Keratinocyte (primary cell): ENCODE results near the gene COL13A1. TPM values are rescaled to one million over a fixed set of nuclear protein-coding genes. Genes with fewer than 3 reads are reported as not detected.

Source experiments
- DNase-seq: peaks from one replicate; pipeline ENCODE4 v3.0.0-alpha.2; 2011; ENCODE audit warnings: low read depth, missing footprints, low spot score
- FAIRE-seq: peaks from 2 replicates; lab custom pipeline; 2011; peaks lifted over from hg19 to GRCh38; lab: Jason Lieb, UNC
- H2AFZ ChIP-seq: 2 replicates; pipeline ENCODE4 v1.6.0; 2012; ENCODE audit warnings: low read length, control low read depth, inconsistent platforms; ENCODE audit not compliant: control insufficient read depth
- H3K27ac ChIP-seq: 2 replicates; pipeline ENCODE4 v1.5.1; 2011; ENCODE audit warnings: low read length; ENCODE audit not compliant: control insufficient read depth, insufficient read depth
- H3K27me3 ChIP-seq: 3 replicates; pipeline ENCODE4 v1.6.0; 2011; ENCODE audit warnings: low read length; ENCODE audit not compliant: control insufficient read depth, insufficient read depth; ENCODE audit errors: extremely low read depth
- H3K36me3 ChIP-seq, 2 experiments: 2 replicates in 1 of 2; 3 replicates in 1 of 2; pipeline ENCODE4 v1.5.1; 2011; ENCODE audit warnings: low read length in 2 of 2, mild to moderate bottlenecking in 1 of 2; ENCODE audit not compliant: control insufficient read depth in 2 of 2, insufficient read depth in 2 of 2; ENCODE audit errors: extremely low read depth in 1 of 2
- H3K4me1 ChIP-seq: 3 replicates; pipeline ENCODE4 v1.5.1; 2011; ENCODE audit warnings: low read length; ENCODE audit not compliant: control insufficient read depth, insufficient read depth; ENCODE audit errors: extremely low read depth
- H3K4me2 ChIP-seq: 3 replicates; pipeline ENCODE4 v1.6.0; 2011; ENCODE audit warnings: low read depth, low read length; ENCODE audit not compliant: control insufficient read depth, insufficient read depth; ENCODE audit errors: extremely low read depth
- H3K4me3 ChIP-seq, 3 experiments: fragments of 200-600 bp in 1 of 3; sonication (generic) in 1 of 3; 2 replicates in 2 of 3; 3 replicates in 1 of 3; pipeline ENCODE4 v1.5.1; 2011 to 2016; ENCODE audit warnings: low read length in 3 of 3, mild to moderate bottlenecking in 3 of 3, control low read depth in 2 of 3, inconsistent platforms in 1 of 3, low read depth in 1 of 3, mixed read lengths in 1 of 3, mixed run types in 1 of 3, moderate library complexity in 1 of 3; ENCODE audit not compliant: control insufficient read depth in 2 of 3, insufficient read depth in 2 of 3; ENCODE audit errors: extremely low read depth in 1 of 3
- H3K79me2 ChIP-seq: 2 replicates; pipeline ENCODE4 v1.6.0; 2012; ENCODE audit warnings: low read length; ENCODE audit not compliant: control insufficient read depth, insufficient read depth
- H3K9ac ChIP-seq: 3 replicates; pipeline ENCODE4 v1.6.0; 2011; ENCODE audit warnings: low read length; ENCODE audit not compliant: control insufficient read depth, insufficient read depth; ENCODE audit errors: extremely low read depth
- H3K9me1 ChIP-seq: 3 replicates; pipeline ENCODE4 v1.6.0; 2011; ENCODE audit warnings: low read length; ENCODE audit not compliant: control insufficient read depth, insufficient read depth; ENCODE audit errors: extremely low read depth
- H3K9me3 ChIP-seq: 2 replicates; pipeline ENCODE4 v1.5.1; 2012; ENCODE audit warnings: low read depth, low read length; ENCODE audit not compliant: control insufficient read depth
- H4K20me1 ChIP-seq: 3 replicates; pipeline ENCODE4 v1.6.0; 2011; ENCODE audit warnings: low read length; ENCODE audit not compliant: control insufficient read depth, insufficient read depth; ENCODE audit errors: extremely low read depth
- EZH2 ChIP-seq: IDR thresholded peaks from one replicate; pipeline ENCODE4 v1.6.1; 2012; ENCODE audit warnings: inconsistent platforms, mild to moderate bottlenecking, low read length, moderate library complexity
- dilution Hi-C: fragments of 300-500 bp; cut with MboI; formaldehyde crosslinking; loops from one replicate; pipeline ENCODE4 v1.7.0; 2020; ENCODE audit warnings: low sequenced_read_pairs; ENCODE audit not compliant: extremely low pct_ligation_motif_present
- polyA plus RNA-seq, 5 experiments: library from polyadenylated mRNA; depleted of rRNA in 3 of 5; stranded (reverse) in 3 of 5; stranded (forward) in 1 of 5; unstranded in 1 of 5; fragments of >200 nt; gene quantifications; 1 replicate in 1 of 5; 2 replicates in 3 of 5; 3 replicates in 1 of 5; pipeline versions ENCODE4 v1.2.1 to v1.2.3, GENCODE V29; 2011 to 2012; ENCODE audit warnings: missing spikeins in 2 of 5, low read depth in 1 of 5, low replicate concordance in 1 of 5
- TF ChIP-seq, protein P1 (sequence below), 3 experiments: IDR thresholded peaks in 1 of 3; conservative IDR thresholded peaks in 1 of 3; optimal IDR thresholded peaks in 1 of 3; 2 replicates in 2 of 3; 3 replicates in 1 of 3; pipeline versions ENCODE3 to v1.5.1; 2011; ENCODE audit warnings: low read length in 3 of 3, mild to moderate bottlenecking in 3 of 3, moderate library complexity in 2 of 3, control low read depth in 1 of 3, inconsistent platforms in 1 of 3; ENCODE audit not compliant: insufficient read depth in 2 of 3; ENCODE audit errors: extremely low read depth in 1 of 3

The COL13A1 gene
- polyA plus RNA-seq, 1 donor (not counting 4 experiments of a cell fraction or from before 2014, with no cell fraction given) = 1.5 TPM

DNA sequence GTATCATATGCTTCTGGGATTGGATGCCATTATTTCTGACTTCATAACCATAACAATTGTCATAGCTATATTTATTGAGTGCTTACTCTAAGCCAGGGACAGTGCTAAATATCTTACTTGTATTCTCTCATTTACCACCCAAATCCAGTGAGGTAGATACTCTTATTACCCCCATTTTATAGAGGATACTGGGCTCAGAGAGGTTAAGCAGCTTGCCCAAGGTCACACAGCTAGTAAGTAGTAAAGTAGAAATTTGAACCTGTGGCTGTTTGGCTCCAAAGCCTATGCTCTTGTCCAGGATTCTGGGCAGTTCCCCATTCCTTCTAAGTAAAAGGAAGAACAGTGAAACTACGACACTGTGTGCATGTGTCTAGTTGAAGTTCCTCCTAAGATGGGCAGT, 56.5 kb downstream of the COL13A1 start:
- Histone ChIP-seq H2AFZ (no peak overlapping the region), H3K9ac (no peak overlapping the region), H3K9me3 (no peaks in the 10 kb centered on the region), H3K4me3 (no peak overlapping the region), H3K27ac (no peak overlapping the region), H3K79me2 (no peaks in the 10 kb centered on the region), H3K27me3 (no peaks in the 10 kb centered on the region), H3K9me1 (no peaks in the 10 kb centered on the region), H4K20me1 (no peaks in the 10 kb centered on the region), H3K4me2 (no peak overlapping the region), H3K36me3 (no peaks in the 10 kb centered on the region), H3K4me1 (peaks cover 22% of the 10 kb centered on the region)
- no peak for FAIRE-seq
- dilution Hi-C loops = no loop called here
- no peak for DNase-seq
- TF ChIP-seq, protein P1, sequence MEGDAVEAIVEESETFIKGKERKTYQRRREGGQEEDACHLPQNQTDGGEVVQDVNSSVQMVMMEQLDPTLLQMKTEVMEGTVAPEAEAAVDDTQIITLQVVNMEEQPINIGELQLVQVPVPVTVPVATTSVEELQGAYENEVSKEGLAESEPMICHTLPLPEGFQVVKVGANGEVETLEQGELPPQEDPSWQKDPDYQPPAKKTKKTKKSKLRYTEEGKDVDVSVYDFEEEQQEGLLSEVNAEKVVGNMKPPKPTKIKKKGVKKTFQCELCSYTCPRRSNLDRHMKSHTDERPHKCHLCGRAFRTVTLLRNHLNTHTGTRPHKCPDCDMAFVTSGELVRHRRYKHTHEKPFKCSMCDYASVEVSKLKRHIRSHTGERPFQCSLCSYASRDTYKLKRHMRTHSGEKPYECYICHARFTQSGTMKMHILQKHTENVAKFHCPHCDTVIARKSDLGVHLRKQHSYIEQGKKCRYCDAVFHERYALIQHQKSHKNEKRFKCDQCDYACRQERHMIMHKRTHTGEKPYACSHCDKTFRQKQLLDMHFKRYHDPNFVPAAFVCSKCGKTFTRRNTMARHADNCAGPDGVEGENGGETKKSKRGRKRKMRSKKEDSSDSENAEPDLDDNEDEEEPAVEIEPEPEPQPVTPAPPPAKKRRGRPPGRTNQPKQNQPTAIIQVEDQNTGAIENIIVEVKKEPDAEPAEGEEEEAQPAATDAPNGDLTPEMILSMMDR (optimal IDR thresholded peaks at IDR 0.05 in 1 of 3, IDR thresholded peaks at IDR 0.05 in 1 of 3, conservative IDR thresholded peaks at IDR 0.05 in 1 of 3; ENCODE audit: extremely low read depth in 1 of 3, insufficient read depth in 2 of 3, low read length in 3 of 3) = no peak
- TF ChIP-seq EZH2 = no peak

- no peaks in the 10 kb centered on the region for H3K9me1 ChIP-seq
- DNase-seq (no peak), FAIRE-seq (no peak)
- dilution Hi-C loops = no loop called here
- no peaks in the 10 kb centered on the region for H3K27me3 ChIP-seq
- no peak overlapping the region for H3K4me3 ChIP-seq
- no peak overlapping the region for H3K9ac ChIP-seq
- no peak for TF ChIP-seq EZH2
- TF ChIP-seq, protein P1 (optimal IDR thresholded peaks at IDR 0.05 in 1 of 3, IDR thresholded peaks at IDR 0.05 in 1 of 3, conservative IDR thresholded peaks at IDR 0.05 in 1 of 3; ENCODE audit: extremely low read depth in 1 of 3, insufficient read depth in 2 of 3, low read length in 3 of 3) = no peak
- H3K36me3 ChIP-seq = no peaks in the 10 kb centered on the region
- H3K4me2 ChIP-seq = no peak overlapping the region
- H3K4me1 ChIP-seq = peaks cover 43% of the 10 kb centered on the region
- H3K27ac ChIP-seq = no peak overlapping the region
- no peaks in the 10 kb centered on the region for H3K9me3 ChIP-seq
- H4K20me1 ChIP-seq = no peaks in the 10 kb centered on the region
- H2AFZ ChIP-seq = no peak overlapping the region
- H3K79me2 ChIP-seq = no peaks in the 10 kb centered on the region
These were observed 58.6 kb downstream of the COL13A1 start for GRCh38 chr10:69860271-69860670.
